HCT116 (cell line): ENCODE results near the gene C2CD2. TPM values are rescaled to one million over a fixed set of nuclear protein-coding genes. Genes with fewer than 3 reads are reported as not detected.

ENCODE experiments used
- ATAC-seq: fragments of 200-7000 bp; cut with Tn5 transposase; 2 replicates; pipeline ENCODE4 v1.9.1; 2020; ENCODE audit warnings: mild to moderate bottlenecking, moderate library complexity
- BruUV-seq: library from RNA; stranded (reverse); fragments of 400-500 nt; replicated peaks from 2 replicates; lab custom pipeline; 2021; lab: Mats Ljungman, UMichigan
- CTCF ChIA-PET: fragments of 300-600 bp; sonication (Branson Sonifier 250); formaldehyde crosslinking; loops from one replicate; lab custom pipeline; 2021; ENCODE audit warnings: antibody characterized with exemption; lab: Charles Lee
- POLR2A ChIA-PET: fragments of 300-600, 350-600 bp; sonication (Branson Sonifier 250); formaldehyde crosslinking; loops from one replicate; lab custom pipeline; 2021; ENCODE audit warnings: antibody characterized with exemption; lab: Charles Lee
- RAD21 ChIA-PET, 2 experiments: fragments of 300-600 bp; sonication (Branson Sonifier 250); formaldehyde crosslinking; loops; one replicate each; lab custom pipeline; 2023; ENCODE audit warnings: low total read pairs in 2 of 2; ENCODE audit not compliant: uncharacterized antibody in 2 of 2, unreplicated experiment in 2 of 2, low non-redundant PET in 1 of 2; lab: Charles Lee
- DNase-seq: peaks from one replicate; pipeline ENCODE4 v3.0.0-alpha.2; 2010; ENCODE audit warnings: low read depth, low spot score
- H2AFZ ChIP-seq: fragments of 200-600 bp; shearing (Covaris generic), sonication (generic); 2 replicates; pipeline ENCODE4 v1.6.1; 2017; ENCODE audit warnings: low read depth, mixed run types, mixed read lengths, antibody characterized with exemption, low read length; ENCODE audit not compliant: poor library complexity, severe bottlenecking
- H3K27ac ChIP-seq: 2 replicates; pipeline ENCODE4 v1.5.1; 2012; ENCODE audit warnings: low read depth, low read length
- H3K27me3 ChIP-seq: fragments of 200-600 bp; sonication (generic); 2 replicates; pipeline ENCODE4 v1.6.1; 2016; ENCODE audit warnings: mixed run types, low read length, mixed read lengths; ENCODE audit not compliant: insufficient read depth
- H3K36me3 ChIP-seq, 2 experiments: fragments of 200-500 bp in 1 of 2; fragments of 200-600 bp in 1 of 2; sonication (Bioruptor generic) in 1 of 2; sonication (generic) in 1 of 2; 2 replicates each; pipeline versions ENCODE4 v1.5.1 to v1.6.1; 2014 to 2016; ENCODE audit warnings: low read length in 2 of 2, inconsistent platforms in 1 of 2, mixed read lengths in 1 of 2, mixed run types in 1 of 2; ENCODE audit not compliant: insufficient read depth in 2 of 2, control insufficient read depth in 1 of 2
- H3K4me1 ChIP-seq, 2 experiments: fragments of 200-600 bp in 1 of 2; sonication (generic) in 1 of 2; 2 replicates each; pipeline versions ENCODE4 v1.5.1 to v1.6.1; 2012 to 2017; ENCODE audit warnings: low read length in 2 of 2, inconsistent platforms in 1 of 2, mild to moderate bottlenecking in 1 of 2, mixed read lengths in 1 of 2, mixed run types in 1 of 2, moderate library complexity in 1 of 2; ENCODE audit not compliant: insufficient read depth in 2 of 2, control insufficient read depth in 1 of 2
- H3K4me2 ChIP-seq: fragments of 200-600 bp; sonication (generic); 2 replicates; pipeline ENCODE4 v1.6.1; 2017; ENCODE audit warnings: mixed run types, low read length, mixed read lengths
- H3K4me3 ChIP-seq, 2 experiments: fragments of 200-600 bp in 1 of 2; sonication (generic) in 1 of 2; replicated peaks in 1 of 2; 2 replicates each; pipeline ENCODE4 v1.5.1; 2011 to 2016; ENCODE audit warnings: low read length in 2 of 2, control low read depth in 1 of 2, low read depth in 1 of 2, mild to moderate bottlenecking in 1 of 2, mixed read lengths in 1 of 2, mixed run types in 1 of 2
- H3K79me2 ChIP-seq: fragments of 200-600 bp; sonication (generic); 2 replicates; pipeline ENCODE4 v1.6.1; 2017; ENCODE audit warnings: mild to moderate bottlenecking, mixed run types, low read length, moderate library complexity, mixed read lengths; ENCODE audit not compliant: insufficient read depth
- H3K9ac ChIP-seq: fragments of 200-600 bp; sonication (generic); 2 replicates; pipeline ENCODE4 v1.6.1; 2016; ENCODE audit warnings: low read length, mixed read lengths
- H3K9me2 ChIP-seq: fragments of 200-600 bp; sonication (generic), shearing (Covaris generic); 2 replicates; pipeline ENCODE4 v1.6.1; 2017; ENCODE audit warnings: mixed run types, mild to moderate bottlenecking, moderate library complexity; ENCODE audit not compliant: insufficient read depth
- H3K9me3 ChIP-seq, 2 experiments: fragments of 200-500 bp in 1 of 2; fragments of 200-600 bp in 1 of 2; sonication (Bioruptor generic) in 1 of 2; sonication (generic) in 1 of 2; 2 replicates each; pipeline ENCODE4 v1.6.1; 2014 to 2017; ENCODE audit warnings: low read length in 2 of 2, mixed read lengths in 2 of 2, inconsistent platforms in 1 of 2, low read depth in 1 of 2, mild to moderate bottlenecking in 1 of 2, mixed run types in 1 of 2, moderate library complexity in 1 of 2; ENCODE audit not compliant: control insufficient read depth in 1 of 2, insufficient read depth in 1 of 2
- H4K20me1 ChIP-seq: fragments of 200-600 bp; sonication (generic), shearing (Covaris generic); 2 replicates; pipeline ENCODE4 v1.6.1; 2017; ENCODE audit warnings: mixed run types, mild to moderate bottlenecking, moderate library complexity; ENCODE audit not compliant: insufficient read depth
- CBX3 ChIP-seq: IDR thresholded peaks from 2 replicates; pipeline ENCODE4 v1.6.1; 2012; ENCODE audit warnings: low read depth
- ELF1 ChIP-seq: IDR thresholded peaks from 2 replicates; pipeline ENCODE4 v1.6.1; 2012; ENCODE audit warnings: low read depth, borderline replicate concordance
- EZH2phosphoT487 ChIP-seq: fragments of 200-600 bp; IDR thresholded peaks from 2 replicates; pipeline ENCODE4 v1.6.1; 2018; ENCODE audit warnings: antibody characterized with exemption, borderline replicate concordance
- FOSL1 ChIP-seq: IDR thresholded peaks from 2 replicates; pipeline ENCODE4 v1.6.1; 2012; ENCODE audit warnings: low read depth
- JUND ChIP-seq: IDR thresholded peaks from 2 replicates; pipeline ENCODE4 v1.6.1; 2012
- MAX ChIP-seq: IDR thresholded peaks from 2 replicates; pipeline ENCODE4 v1.6.1; 2012
- RAD21 ChIP-seq: IDR thresholded peaks from 2 replicates; pipeline ENCODE4 v1.6.1; 2012; ENCODE audit warnings: low read depth, mild to moderate bottlenecking
- REST ChIP-seq: IDR thresholded peaks from 2 replicates; pipeline ENCODE4 v1.6.1; 2012; ENCODE audit warnings: low read depth
- SP1 ChIP-seq: IDR thresholded peaks from 2 replicates; pipeline ENCODE4 v1.6.1; 2012; ENCODE audit warnings: low read depth
- SRF ChIP-seq: IDR thresholded peaks from 2 replicates; pipeline ENCODE4 v1.6.1; 2012; ENCODE audit warnings: low read depth
- TCF7L2 ChIP-seq: IDR thresholded peaks from 2 replicates; pipeline ENCODE4 v1.7.0; 2011; ENCODE audit warnings: borderline replicate concordance, inconsistent platforms; ENCODE audit not compliant: insufficient read depth, insufficient read length; ENCODE audit errors: extremely low read depth
- ZFX ChIP-seq: fragments of 450-650 bp; IDR thresholded peaks from 2 replicates; pipeline ENCODE4 v1.6.1; 2017
- ZNF274 ChIP-seq: fragments of 200-500 bp; sonication (Bioruptor generic); IDR thresholded peaks from 2 replicates; pipeline ENCODE4 v1.6.1; 2014; ENCODE audit warnings: mild to moderate bottlenecking, low read depth, low read length, inconsistent platforms
- intact Hi-C: fragments of 100-400 bp; cut with micrococcal nuclease; formaldehyde crosslinking; loops from 2 replicates; pipeline ENCODE4 v1.10.0; 2022
- total RNA-seq: library from RNA; stranded (reverse); gene quantifications from one replicate; pipeline ENCODE4 v1.2.1, GENCODE V29; 2021; ENCODE audit not compliant: unreplicated experiment

C2CD2 gene
- total RNA-seq, 1 experiment from 2014 or later: 22.0 TPM

GRCh38 chr21:41845310-41846032 is 108.3 kb downstream of the C2CD2 start:
- H3K9me2 ChIP-seq: no peaks in the 10 kb centered on the region
- no peak overlapping the region for H3K4me2 ChIP-seq
- ChIA-PET RAD21 (no interaction called here), POLR2A (no interaction called here), CTCF (no interaction called here)
- intact Hi-C loops: no loop called here
- peaks cover 3 to 21% of the 10 kb centered on the region in 2 experiments; a peak in 2 of 4 replicates for H3K4me1 ChIP-seq
- H3K36me3 ChIP-seq: 0 out of 4 replicates have a peak, but pooled peaks cover 0 to 5% of the 10 kb centered on the region in 2 experiments
- no peak overlapping the region for H2AFZ ChIP-seq
- H3K4me3 ChIP-seq: no peak overlapping the region
- H4K20me1 ChIP-seq: no peaks in the 10 kb centered on the region
- H3K9ac ChIP-seq: no peak overlapping the region
- ATAC-seq (no peak), DNase-seq (no peak)
- H3K27ac ChIP-seq: no peak overlapping the region; the same call in 1 of the 2 replicates
- peaks cover 5 to 11% of the 10 kb centered on the region in 2 experiments; a peak in 3 of 4 replicates for H3K9me3 ChIP-seq
- H3K27me3 ChIP-seq: no peaks in the 10 kb centered on the region
- H3K79me2 ChIP-seq: no peaks in the 10 kb centered on the region
- TF ChIP-seq JUND: no peak
- TF ChIP-seq ELF1: no peak
- TF ChIP-seq ZFX: no peak
- no peak for TF ChIP-seq SP1
- TF ChIP-seq MAX: no peak
- no peak for TF ChIP-seq CBX3
- TF ChIP-seq SRF: no peak
- no peak for TF ChIP-seq EZH2phosphoT487
- TF ChIP-seq FOSL1: no peak
- no peak for TF ChIP-seq ZNF274
- TF ChIP-seq RAD21: no peak
- no TSS peak for BruUV-seq

DNA sequence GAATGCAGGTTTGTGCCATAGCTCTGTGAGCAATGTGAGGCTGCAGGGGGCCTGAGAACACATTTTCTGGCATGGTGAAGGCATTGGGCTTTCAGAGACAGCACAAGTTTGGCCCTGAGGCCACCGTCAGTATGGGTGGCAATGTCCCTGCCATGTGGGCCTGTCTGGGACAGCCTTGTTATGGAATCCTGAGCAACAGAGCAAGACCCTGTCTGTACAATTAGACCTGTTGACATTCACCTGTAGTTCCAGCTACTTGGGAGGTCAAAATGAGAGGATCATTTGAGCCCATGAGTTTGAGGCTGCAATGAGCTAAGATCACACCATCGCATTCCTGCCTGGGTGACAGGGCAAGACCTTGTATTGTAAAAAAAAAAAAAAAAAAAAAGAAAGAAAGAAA is 110.2 kb downstream of the C2CD2 start:
- ATAC-seq: no peak
- Histone ChIP-seq H3K4me1 (peaks cover 3 to 21% of the 10 kb centered on the region in 2 experiments; a peak in 2 of 4 replicates), H3K9me3 (peaks cover 5 to 12% of the 10 kb centered on the region in 2 experiments; a peak in 3 of 4 replicates), H3K9me2 (no peaks in the 10 kb centered on the region), H3K27ac (no peak overlapping the region), H3K4me3 (no peak overlapping the region), H3K4me2 (no peak overlapping the region), H4K20me1 (no peaks in the 10 kb centered on the region), H2AFZ (no peak overlapping the region), H3K79me2 (no peaks in the 10 kb centered on the region), H3K36me3 (0 out of 4 replicates have a peak, but pooled peaks cover 0 to 8% of the 10 kb centered on the region in 2 experiments), H3K27me3 (no peaks in the 10 kb centered on the region), H3K9ac (no peak overlapping the region)
- CTCF ChIA-PET: no interaction called here
- no TSS peak for BruUV-seq
- DNase-seq: no peak
- intact Hi-C loops: no loop called here
- TF ChIP-seq RAD21 (no peak), MAX (no peak), CBX3 (no peak), REST (no peak), TCF7L2 (no peak), ZFX (no peak), EZH2phosphoT487 (no peak)
- RAD21 ChIA-PET: no interaction called here
- POLR2A ChIA-PET: no interaction called here
